Heart right ventricle (tissue), 16 donors: ENCODE results near the gene CPNE4. TPM values are rescaled to one million over a fixed set of nuclear protein-coding genes. Genes with fewer than 3 reads are reported as not detected.

ENCODE experiments used
- ATAC-seq, 8 donors: fragments of 200-7000 bp; cut with Tn5 transposase; one replicate each; pipeline ENCODE4 v1.9.1; 2020; ENCODE audit warnings: mild to moderate bottlenecking in 8 of 8, moderate library complexity in 8 of 8, moderate number of reproducible peaks in 1 of 8
- DNase-seq, 2 donors: peaks; one replicate each; pipeline ENCODE4 v3.0.0-alpha.2; 2020
- H3K27ac ChIP-seq, 10 donors: fragments of 200-600 bp; sonication (generic) in 2 of 10; one replicate each; pipeline versions ENCODE4 v1.5.0 to v1.8.0; 2020 to 2022; ENCODE audit warnings: mild to moderate bottlenecking in 3 of 10
- H3K27me3 ChIP-seq, 7 donors: fragments of 200-600 bp; one replicate each; pipeline ENCODE4 v1.8.0; 2021 to 2022; ENCODE audit warnings: mild to moderate bottlenecking in 2 of 7
- H3K36me3 ChIP-seq, 9 donors: fragments of 200-600 bp; sonication (generic) in 1 of 9; one replicate each; pipeline versions ENCODE4 v1.5.0 to v1.8.0; 2020 to 2022; ENCODE audit warnings: mild to moderate bottlenecking in 2 of 9
- H3K4me1 ChIP-seq, 9 donors: fragments of 200-600 bp; sonication (generic) in 1 of 9; one replicate each; pipeline versions ENCODE4 v1.5.0 to v1.8.0; 2020 to 2022; ENCODE audit warnings: mild to moderate bottlenecking in 4 of 9
- H3K4me3 ChIP-seq, 10 donors: fragments of 200-600 bp; sonication (generic) in 2 of 10; one replicate each; pipeline versions ENCODE4 v1.5.0 to v1.8.0; 2020 to 2022; ENCODE audit warnings: mild to moderate bottlenecking in 7 of 10, moderate library complexity in 2 of 10
- H3K9me3 ChIP-seq, 11 donors: fragments of 200-600 bp in 10 of 11; sonication (generic) in 2 of 11; one replicate each; pipeline versions ENCODE4 v1.5.0 to v1.8.0; 2013 to 2022; ENCODE audit warnings: mild to moderate bottlenecking in 2 of 11, control low read depth in 1 of 11, moderate library complexity in 1 of 11
- CTCF ChIP-seq, 9 donors: fragments of 200-600 bp; sonication (generic) in 2 of 9; IDR thresholded peaks; one replicate each; pipeline versions ENCODE4 v1.5.0 to v1.8.0; 2021 to 2022; ENCODE audit warnings: antibody characterized with exemption in 9 of 9, mild to moderate bottlenecking in 5 of 9, moderate library complexity in 1 of 9
- WGBS, 2 donors: extraction: QIAGEN DNeasy Blood & Tissue Kit; methylation state at CpG; one replicate each; pipeline ENCODE4 v1.1.7; 2013; ENCODE audit warnings: inconsistent platforms in 1 of 2; 5-methylcytosine and 5-hydroxymethylcytosine counted together
- intact Hi-C, 10 donors: fragments of 100-400 bp; cut with DNase I; formaldehyde crosslinking; loops; one replicate each; pipeline versions ENCODE4 v1.11.1 to v1.14.2; 2022
- polyA plus RNA-seq, 2 donors: library from polyadenylated mRNA; stranded (reverse); fragments of 200-250 nt; gene quantifications; one replicate each; pipeline ENCODE4 v1.2.3, GENCODE V29; 2013
- total RNA-seq, 10 donors: library from RNA; stranded (reverse); fragmentation: NEBNext Ultra II Directional in 3 of 10; extraction: Animal tissue kit (Norgen Biotek cat#: 25700) in 3 of 10; gene quantifications; one replicate each; pipeline versions ENCODE4 v1.2.1 to v1.2.4, GENCODE V29; 2021 to 2023
- donor health status: Arrhythmogenic right ventricular cardiomyopathy.
- donor health status: ischemic (EF 13 %, LVEDD 7.1; RV severe dilation, severe dysfunction).
- donor health status: healthy with polysubstance abuse.
- donor health status: DM: no; HTN: yes; CAD: no.
- donor health status: DM: no; HTN: no; CAD: no.
- donor health status: ischemic (EF 25% LVEDD 6.9; RV normal size, moderate dysfunction).
- donor health status: ischemic (EF 25% LVEDD 5.7; RV mildly dilated, moderate dysfunction).
- donor health status: healthy.
- donor health status: DM: yes; HTN: yes; CAD: no.
- donor health status: Ischemic cardiomyopathy.
- donor health status: ischemic (EF 35%, LVEDD 5.7; RV mildly dilated, moderate dysfunction).
- donor health status: nonischemic (EF 11% LVEDD 7.7; RV severe dilation, severe dysfunction).
- donor health status: DM: yes; HTN: yes; CAD: no.
- donor health status: PGD.
- donor health status: ischemic (EF 29% LVEDD 5.4; RV normal size, mild dysfunction).
- donor health status: nonischemic (EF 23%, LVEDD 6.1; RV moderate dilation, normal function).

Gene CPNE4
- total and polyA plus RNA-seq, 12 donors = 1.5 to 116 (median 24.8) TPM

GRCh38 chr3:131797776-131798175 is 237.0 kb downstream of the CPNE4 start:
- TF ChIP-seq CTCF (IDR thresholded peaks at IDR 0.05) = no peak
- Histone ChIP-seq H3K27me3 (no peaks in the 10 kb centered on the region), H3K9me3 (no peaks in the 10 kb centered on the region), H3K4me3 (no peak overlapping the region), H3K36me3 (no peaks in the 10 kb centered on the region), H3K4me1 (peaks cover 0 to 33% (median 18%) of the 10 kb centered on the region in 9 donors), H3K27ac (no peak overlapping the region)
- 31 to 95% methylated on average over 1 of the region's 1 CpG for WGBS, 2 donors
- intact Hi-C loops = loop anchor here in 3 of 10 donors (2.0 to 10.0 kb wide), 3 partner anchors 230 to 743 kb away; no protein-coding TSS in a partner anchor
- DNase-seq (no peak), ATAC-seq (no peak)

- DNase-seq (no peak), ATAC-seq (no peak)
- Histone ChIP-seq H3K9me3 (no peaks in the 10 kb centered on the region), H3K4me1 (peaks cover 0 to 33% (median 18%) of the 10 kb centered on the region in 9 donors), H3K36me3 (no peaks in the 10 kb centered on the region), H3K27me3 (no peaks in the 10 kb centered on the region), H3K27ac (no peak overlapping the region), H3K4me3 (no peak overlapping the region)
- TF ChIP-seq CTCF (IDR thresholded peaks at IDR 0.05) = no peak
- WGBS, 2 donors = 56 to 61% methylated on average over 4 of the region's 4 CpGs
- intact Hi-C loops = loop anchor here in 3 of 10 donors (2.0 to 10.0 kb wide), 3 partner anchors 231 to 742 kb away; no protein-coding TSS in a partner anchor
Observed at GRCh38 chr3:131796558-131797198, 238.1 kb downstream of the CPNE4 start.

- Histone ChIP-seq H3K9me3 (no peaks in the 10 kb centered on the region), H3K4me1 (peaks cover 0 to 33% (median 18%) of the 10 kb centered on the region in 9 donors), H3K36me3 (no peaks in the 10 kb centered on the region), H3K27ac (no peak overlapping the region), H3K4me3 (no peak overlapping the region), H3K27me3 (no peaks in the 10 kb centered on the region)
- TF ChIP-seq CTCF (IDR thresholded peaks at IDR 0.05) = no peak
- no peak for DNase-seq
- WGBS, 2 donors = 75 to 82% methylated on average over 5 of the region's 5 CpGs
- intact Hi-C loops = loop anchor here in 3 of 10 donors (2.0 to 10.0 kb wide), 3 partner anchors 231 to 741 kb away; no protein-coding TSS in a partner anchor
- no peak for ATAC-seq
Observed at GRCh38 chr3:131796111-131796510, 238.7 kb downstream of the CPNE4 start.

- Histone ChIP-seq H3K36me3 (no peaks in the 10 kb centered on the region), H3K9me3 (no peaks in the 10 kb centered on the region), H3K27me3 (no peaks in the 10 kb centered on the region), H3K4me3 (no peak overlapping the region), H3K4me1 (peaks cover 0 to 33% (median 18%) of the 10 kb centered on the region in 9 donors), H3K27ac (no peak overlapping the region)
- WGBS, 2 donors = 83% methylated on average over 3 of the region's 3 CpGs
- no peak for TF ChIP-seq CTCF (IDR thresholded peaks at IDR 0.05)
- ATAC-seq = peak in 1 of 8 donors; percentile 17
- peak in 1 of 2 donors; percentile 8 for DNase-seq
- intact Hi-C loops = loop anchor here in 7 of 10 donors (2.0 to 10.0 kb wide), 3 partner anchors 232 to 741 kb away; no protein-coding TSS in a partner anchor
Observed at GRCh38 chr3:131795390-131796090, 239.3 kb downstream of the CPNE4 start.
